Liver (tissue), 9 donors: Measurements from ENCODE around the gene ESRRA. TPM values are rescaled to one million over a fixed set of nuclear protein-coding genes. Genes with fewer than 3 reads are reported as not detected.

ENCODE experiments used
- DNase-seq: peaks from one replicate; pipeline ENCODE4 v3.0.0-alpha.2; 2017; ENCODE audit warnings: low spot score
- H3K27ac ChIP-seq, 2 donors: one replicate each; pipeline ENCODE4 v1.7.0; 2013; ENCODE audit warnings: inconsistent platforms in 2 of 2, low read length in 2 of 2, control low read depth in 1 of 2, low read depth in 1 of 2, mild to moderate bottlenecking in 1 of 2
- H3K27me3 ChIP-seq, 4 donors: one replicate each; pipeline versions ENCODE4 v1.6.1 to v1.7.0; 2013; ENCODE audit warnings: low read length in 3 of 4, inconsistent platforms in 1 of 4, mild to moderate bottlenecking in 1 of 4, moderate library complexity in 1 of 4; ENCODE audit not compliant: control insufficient read depth in 4 of 4, insufficient read depth in 4 of 4
- H3K36me3 ChIP-seq, 4 donors: one replicate each; pipeline versions ENCODE4 v1.6.1 to v1.7.0; 2013; ENCODE audit warnings: low read length in 3 of 4, mild to moderate bottlenecking in 3 of 4, low read depth in 1 of 4, moderate library complexity in 1 of 4; ENCODE audit not compliant: control insufficient read depth in 4 of 4, insufficient read depth in 3 of 4
- H3K4me1 ChIP-seq, 4 donors: one replicate each; pipeline versions ENCODE4 v1.6.1 to v1.7.0; 2013; ENCODE audit warnings: low read length in 3 of 4, mild to moderate bottlenecking in 3 of 4, moderate library complexity in 1 of 4; ENCODE audit not compliant: control insufficient read depth in 4 of 4, insufficient read depth in 4 of 4
- H3K4me3 ChIP-seq, 3 donors: one replicate each; pipeline versions ENCODE4 v1.6.1 to v1.7.0; 2013; ENCODE audit warnings: low read length in 3 of 3, control low read depth in 1 of 3, low read depth in 1 of 3, mild to moderate bottlenecking in 1 of 3
- H3K9ac ChIP-seq, 2 donors: one replicate each; pipeline ENCODE4 v1.7.0; 2013; ENCODE audit warnings: low read length in 2 of 2, mild to moderate bottlenecking in 2 of 2, moderate library complexity in 2 of 2, control low read depth in 1 of 2, low read depth in 1 of 2
- H3K9me3 ChIP-seq, 4 donors: one replicate each; pipeline versions ENCODE4 v1.6.1 to v1.7.0; 2013; ENCODE audit warnings: low read length in 3 of 4; ENCODE audit not compliant: control insufficient read depth in 4 of 4
- ATF3 ChIP-seq: IDR thresholded peaks from 2 replicates; pipeline ENCODE4 v1.6.1; 2016; ENCODE audit warnings: antibody characterized with exemption
- CTCF ChIP-seq: fragments of 150-350 bp; IDR thresholded peaks from 2 replicates; pipeline ENCODE4 v1.5.1; 2017; ENCODE audit warnings: improper control_type of control experiment, low read depth, low read length; ENCODE audit not compliant: missing input control
- EGR1 ChIP-seq, 2 donors: IDR thresholded peaks; 2 replicates each; pipeline ENCODE4 v1.6.1; 2016 to 2018; ENCODE audit warnings: antibody characterized with exemption in 2 of 2, low read depth in 2 of 2
- FOXA1 ChIP-seq: IDR thresholded peaks from 2 replicates; pipeline ENCODE4 v1.6.1; 2016; ENCODE audit warnings: antibody characterized with exemption
- FOXA2 ChIP-seq: IDR thresholded peaks from 2 replicates; pipeline ENCODE4 v1.6.1; 2016; ENCODE audit warnings: antibody characterized with exemption
- GABPA ChIP-seq, 2 donors: IDR thresholded peaks in 1 of 2; conservative IDR thresholded peaks in 1 of 2; 2 replicates each; pipeline ENCODE4 v1.6.1; 2016; ENCODE audit warnings: antibody characterized with exemption in 2 of 2, mild to moderate bottlenecking in 1 of 2, moderate library complexity in 1 of 2
- HNF4G ChIP-seq: IDR thresholded peaks from 2 replicates; pipeline ENCODE4 v1.6.1; 2016; ENCODE audit warnings: antibody characterized with exemption
- JUND ChIP-seq, 2 donors: IDR thresholded peaks; 2 replicates each; pipeline ENCODE4 v1.6.1; 2016; ENCODE audit warnings: antibody characterized with exemption in 2 of 2
- MAX ChIP-seq: IDR thresholded peaks from 2 replicates; pipeline ENCODE4 v1.6.1; 2016; ENCODE audit warnings: antibody characterized with exemption
- RAD21 ChIP-seq, 2 donors: IDR thresholded peaks; 2 replicates each; pipeline ENCODE4 v1.6.1; 2016; ENCODE audit warnings: antibody characterized with exemption in 2 of 2, mild to moderate bottlenecking in 2 of 2
- REST ChIP-seq: IDR thresholded peaks from 2 replicates; pipeline ENCODE4 v1.6.1; 2016; ENCODE audit warnings: antibody characterized with exemption, mild to moderate bottlenecking
- RXRA ChIP-seq, 2 donors: IDR thresholded peaks; 2 replicates each; pipeline ENCODE4 v1.6.1; 2017 to 2018; ENCODE audit warnings: antibody characterized with exemption in 2 of 2, mild to moderate bottlenecking in 1 of 2
- SP1 ChIP-seq: IDR thresholded peaks from 2 replicates; pipeline ENCODE4 v1.6.1; 2018; ENCODE audit warnings: antibody characterized with exemption, mild to moderate bottlenecking
- TAF1 ChIP-seq: conservative IDR thresholded peaks from 2 replicates; pipeline ENCODE4 v1.6.1; 2016; ENCODE audit warnings: antibody characterized with exemption, mild to moderate bottlenecking
- ZBTB33 ChIP-seq: IDR thresholded peaks from 2 replicates; pipeline ENCODE4 v1.6.1; 2016; ENCODE audit warnings: antibody characterized with exemption
- WGBS: extraction: QIAGEN DNeasy Blood & Tissue Kit; methylation state at CpG from one replicate; pipeline ENCODE4 v1.1.7; 2013; 5-methylcytosine and 5-hydroxymethylcytosine counted together
- polyA plus RNA-seq, 2 donors: library from polyadenylated mRNA; stranded (reverse) in 1 of 2; unstranded in 1 of 2; fragments of 200-250 nt in 1 of 2; fragments of >200 nt in 1 of 2; fragmentation: Nextera tagmentation in 1 of 2; extraction: Ambion mirVana in 1 of 2; gene quantifications; one replicate each; pipeline versions ENCODE4 v1.2.1 to v1.2.3, GENCODE V29; 2013 to 2015
- total RNA-seq, 2 donors: library from RNA; depleted of rRNA; stranded (reverse); fragments of >200 nt; gene quantifications; one replicate each; pipeline ENCODE4 v1.2.3, GENCODE V29; 2014
- donor health status: healthy.
- donor health status: healthy.
- donor health status: healthy.
- donor health status: healthy.
- donor health status: healthy.

Gene ESRRA
- total and polyA plus RNA-seq, 4 donors, result 13.9 to 64.8 (median 37.5) TPM

- H3K9me3 ChIP-seq, result no peaks in the 10 kb centered on the region
- H3K27me3 ChIP-seq, result no peaks in the 10 kb centered on the region
- H3K9ac ChIP-seq, result no peak overlapping the region
- TF ChIP-seq RXRA (IDR thresholded peaks at IDR 0.05), result no peak
- TF ChIP-seq TAF1, result no peak
- TF ChIP-seq CTCF, result no peak
- no peak for TF ChIP-seq RAD21 (IDR thresholded peaks at IDR 0.05)
- TF ChIP-seq MAX, result no peak
- no peak for TF ChIP-seq SP1
- TF ChIP-seq HNF4G, result no peak
- no peak for TF ChIP-seq FOXA1
- H3K4me1 ChIP-seq, result no peaks in the 10 kb centered on the region
- no peak for DNase-seq
- peaks cover 0 to 18% (median 3%) of the 10 kb centered on the region in 4 donors for H3K36me3 ChIP-seq
- 92% methylated on average over 11 of the region's 11 CpGs for WGBS
- no peak overlapping the region for H3K4me3 ChIP-seq
- H3K27ac ChIP-seq, result no peak overlapping the region
Measured at GRCh38 chr11:64324692-64325469, 19.6 kb downstream of the ESRRA start.

- no peaks in the 10 kb centered on the region for H3K27me3 ChIP-seq
- H3K9me3 ChIP-seq, result no peaks in the 10 kb centered on the region
- no peak overlapping the region for H3K27ac ChIP-seq
- TF ChIP-seq FOXA2, result no peak
- TF ChIP-seq ATF3, result no peak
- peaks cover 0 to 4% (median 0%) of the 10 kb centered on the region in 4 donors for H3K4me1 ChIP-seq
- peaks cover 0 to under 1% (median 0%) of the 10 kb centered on the region in 4 donors for H3K36me3 ChIP-seq
- 88% methylated on average over 2 of the region's 2 CpGs for WGBS
- H3K9ac ChIP-seq, result no peak overlapping the region
- no peak overlapping the region for H3K4me3 ChIP-seq
- DNase-seq, result no peak
Measured at GRCh38 chr11:64327375-64327774, 22.1 kb downstream of the ESRRA start.

GRCh38 chr11:64327993-64328392 is 22.7 kb downstream of the ESRRA start:
- Histone ChIP-seq H3K4me1 (peaks cover 0 to 4% (median 0%) of the 10 kb centered on the region in 4 donors), H3K9ac (no peak overlapping the region), H3K4me3 (no peak overlapping the region), H3K27ac (no peak overlapping the region), H3K36me3 (no peaks in the 10 kb centered on the region), H3K9me3 (no peaks in the 10 kb centered on the region), H3K27me3 (no peaks in the 10 kb centered on the region)
- no peak for DNase-seq
- 83% methylated on average over 3 of the region's 3 CpGs for WGBS
- TF ChIP-seq ZBTB33, result no peak
- no peak for TF ChIP-seq GABPA (IDR thresholded peaks at IDR 0.05 in 1 of 2, conservative IDR thresholded peaks at IDR 0.05 in 1 of 2)
- TF ChIP-seq EGR1 (IDR thresholded peaks at IDR 0.05; ENCODE audit: low read depth in 2 of 2), result no peak
- TF ChIP-seq RXRA (IDR thresholded peaks at IDR 0.05), result no peak
- no peak for TF ChIP-seq JUND (IDR thresholded peaks at IDR 0.05)
- TF ChIP-seq TAF1, result no peak
- TF ChIP-seq REST, result no peak
- TF ChIP-seq FOXA2, result no peak
- no peak for TF ChIP-seq CTCF
- TF ChIP-seq RAD21 (IDR thresholded peaks at IDR 0.05), result no peak
